Measurements from ENCODE around the gene ZNF483. TPM values are rescaled to one million over a fixed set of nuclear protein-coding genes. Genes with fewer than 3 reads are reported as not detected.

ZNF483 gene
- total and polyA plus RNA-seq, 9 of the 15 experiments (the other 6 are each of a cell fraction or from before 2014, with no cell fraction given) = 0.04 to 1.0 (median 0.38) TPM

- ChIA-PET CTCF (ENCODE audit: low intra/inter-chr PET ratio) (no interaction called here), POLR2A (no interaction called here)
- BruUV-seq (replicated peaks) = no TSS peak
- H2AFZ ChIP-seq (ENCODE audit: low read depth, low read length) = no peak overlapping the region
- no peak overlapping the region for H3K4me3 ChIP-seq
- peaks cover 10% of the 10 kb centered on the region; the same call in 1 of the 3 replicates for H3K36me3 ChIP-seq (ENCODE audit: control insufficient read depth, insufficient read depth, low read length)
- no peak for TF ChIP-seq GABPB1 (CRISPR knock-in tag; IDR thresholded peaks at IDR 0.05)
- no peak for TF ChIP-seq CREB3 (tag; conservative IDR thresholded peaks at IDR 0.05; ENCODE audit: low read depth)
- TF ChIP-seq HOXB6 (CRISPR knock-in tag; IDR thresholded peaks at IDR 0.05; ENCODE audit: borderline replicate concordance) = no peak
- no peak for TF ChIP-seq RBM39 (optimal IDR thresholded peaks at IDR 0.05; ENCODE audit: low read depth, low read length)
- TF ChIP-seq POLR3A (IDR thresholded peaks at IDR 0.05; ENCODE audit: borderline replicate concordance, extremely low read depth, insufficient read depth, insufficient read length) = no peak
- no peak for TF ChIP-seq KLF6 (CRISPR knock-in tag; IDR thresholded peaks at IDR 0.05; ENCODE audit: borderline replicate concordance)
- TF ChIP-seq, protein P1, sequence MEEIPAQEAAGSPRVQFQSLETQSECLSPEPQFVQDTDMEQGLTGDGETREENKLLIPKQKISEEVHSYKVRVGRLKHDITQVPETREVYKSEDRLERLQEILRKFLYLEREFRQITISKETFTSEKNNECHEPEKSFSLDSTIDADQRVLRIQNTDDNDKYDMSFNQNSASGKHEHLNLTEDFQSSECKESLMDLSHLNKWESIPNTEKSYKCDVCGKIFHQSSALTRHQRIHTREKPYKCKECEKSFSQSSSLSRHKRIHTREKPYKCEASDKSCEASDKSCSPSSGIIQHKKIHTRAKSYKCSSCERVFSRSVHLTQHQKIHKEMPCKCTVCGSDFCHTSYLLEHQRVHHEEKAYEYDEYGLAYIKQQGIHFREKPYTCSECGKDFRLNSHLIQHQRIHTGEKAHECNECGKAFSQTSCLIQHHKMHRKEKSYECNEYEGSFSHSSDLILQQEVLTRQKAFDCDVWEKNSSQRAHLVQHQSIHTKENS (CRISPR knock-in tag; IDR thresholded peaks at IDR 0.05) = no peak
- TF ChIP-seq MAZ (CRISPR knock-in tag; conservative IDR thresholded peaks at IDR 0.05 in 1 of 2, IDR thresholded peaks at IDR 0.05 in 1 of 2) = no peak
- TF ChIP-seq ZNF398 (CRISPR knock-in tag; IDR thresholded peaks at IDR 0.05) = no peak
- TF ChIP-seq HNRNPUL1 (IDR thresholded peaks at IDR 0.05; ENCODE audit: low read length) = no peak
- no peak for TF ChIP-seq CHD4 (IDR thresholded peaks at IDR 0.05; ENCODE audit: insufficient read depth, insufficient replicate concordance, low read depth, low read length, poor library complexity, severe bottlenecking)
- H3K79me2 ChIP-seq (ENCODE audit: control insufficient read depth, insufficient read depth, low read length) = peaks cover 100% of the 10 kb centered on the region
- no peak overlapping the region for H3K27ac ChIP-seq (ENCODE audit: extremely low read depth, low read depth, low read length)
- no peak for FAIRE-seq
- peaks cover under 1 to 8% of the 10 kb centered on the region in 2 experiments; a peak in 3 of 5 replicates for H3K4me1 ChIP-seq (replicated peaks in 1 of 2; ENCODE audit: control insufficient read depth in 2 of 2, insufficient read depth in 2 of 2, low read length in 2 of 2)
- intact Hi-C loops (cut with micrococcal nuclease) (no loop called here), in situ Hi-C loops (cut with MboI) (no loop called here)
- H3K9me1 ChIP-seq (ENCODE audit: control insufficient read depth, insufficient read depth, low read length) = no peaks in the 10 kb centered on the region
- H3K4me2 ChIP-seq (ENCODE audit: insufficient read depth, low read length) = no peak overlapping the region
- no peaks in the 10 kb centered on the region for H3K27me3 ChIP-seq (ENCODE audit: control insufficient read depth in 2 of 2, insufficient read depth in 2 of 2, low read length in 2 of 2)
- H4K20me1 ChIP-seq (replicated peaks; ENCODE audit: control insufficient read depth, insufficient read depth, low read length) = peaks cover 11% of the 10 kb centered on the region; the same call in 1 of the 2 replicates
- H3K9me3 ChIP-seq (replicated peaks; ENCODE audit: control insufficient read depth, insufficient read depth, low read depth, low read length) = no peaks in the 10 kb centered on the region
- no peak overlapping the region for H3K9ac ChIP-seq (ENCODE audit: insufficient read depth in 1 of 2, low read depth in 2 of 2, low read length in 2 of 2)
- no peak for ATAC-seq
- DNase-seq (ENCODE audit: extremely low read depth in 1 of 4, low spot score in 3 of 4) = no peak
- WGBS (ENCODE audit: insufficient coverage, low coverage, missing lambda C conversion rate) = 92% methylated on average over 3 of the region's 3 CpGs
Measured at GRCh38 chr9:111477677-111478076, 47.3 kb upstream of the ZNF483 start.

Measured in K562 (cell line).